TTC549 (cell line): ENCODE data around the gene KRT78.
"Not testable (repeated sequence)": the region's sequence is repeated elsewhere in the genome, so short reads cannot be mapped to it uniquely, and the experiment has no call there.

Experiments
- FAIRE-seq: peaks from 2 replicates; lab custom pipeline; 2012; peaks lifted over from hg19 to GRCh38; lab: Jason Lieb, UNC

KRT78 gene

GRCh38 chr12:52871291-52872039 lies 22.7 kb upstream of the KRT78 start:
- no peak for FAIRE-seq

- no peak for FAIRE-seq
These were observed 21.8 kb upstream of the KRT78 start for GRCh38 chr12:52870361-52871290.

GRCh38 chr12:52867642-52868041 lies 18.8 kb upstream of the KRT78 start:
- no peak for FAIRE-seq

GRCh38 chr12:52867152-52867551 lies 18.4 kb upstream of the KRT78 start:
- no peak for FAIRE-seq

GRCh38 chr12:52865090-52865944 lies 16.5 kb upstream of the KRT78 start:
- no peak for FAIRE-seq

- FAIRE-seq = no peak
These were observed 13.2 kb upstream of the KRT78 start for GRCh38 chr12:52862023-52862422.

- no peak for FAIRE-seq
These were observed 12.7 kb upstream of the KRT78 start for GRCh38 chr12:52861511-52861910.

- FAIRE-seq = no peak
These were observed 11.5 kb upstream of the KRT78 start for GRCh38 chr12:52860102-52860823.

GRCh38 chr12:52857500-52857899 lies 8.7 kb upstream of the KRT78 start:
- no peak for FAIRE-seq

GRCh38 chr12:52856787-52857186 lies 8.0 kb upstream of the KRT78 start:
- FAIRE-seq = no peak

- not testable (repeated sequence) for FAIRE-seq
These were observed 7.3 kb upstream of the KRT78 start for GRCh38 chr12:52856077-52856476.

GRCh38 chr12:52851787-52852186 lies 3.0 kb upstream of the KRT78 start:
- no peak for FAIRE-seq

GRCh38 chr12:52850681-52851080 lies 1.9 kb upstream of the KRT78 start:
- FAIRE-seq = no peak

- no peak for FAIRE-seq
These were observed 717 bp upstream of the KRT78 start for GRCh38 chr12:52849511-52849910.

GRCh38 chr12:52847335-52848102 lies 1.3 kb downstream of the KRT78 start:
- FAIRE-seq = no peak

- no peak for FAIRE-seq
These were observed 2.3 kb downstream of the KRT78 start for GRCh38 chr12:52846356-52846970.

GRCh38 chr12:52845946-52846345 lies 2.8 kb downstream of the KRT78 start:
- no peak for FAIRE-seq

GRCh38 chr12:52844386-52844785 lies 4.4 kb downstream of the KRT78 start:
- FAIRE-seq = no peak

- no peak for FAIRE-seq
These were observed 9.2 kb downstream of the KRT78 start for GRCh38 chr12:52839436-52840105.
